GM10847 (cell line): ENCODE results near the gene CARD14.

Experiments
- POLR2A ChIP-seq: IDR thresholded peaks from 2 replicates; pipeline ENCODE4 v1.6.1; 2011; ENCODE audit not compliant: insufficient read length; ENCODE audit errors: extremely low read depth

CARD14 gene

GRCh38 chr17:80220736-80221215, 50.9 kb downstream of the CARD14 start:
- no peak for TF ChIP-seq POLR2A

- no peak for TF ChIP-seq POLR2A
These were observed 51.7 kb downstream of the CARD14 start for GRCh38 chr17:80221351-80222105.

GRCh38 chr17:80222376-80223141, 52.7 kb downstream of the CARD14 start:
- no peak for TF ChIP-seq POLR2A

GRCh38 chr17:80223142-80223815, 53.4 kb downstream of the CARD14 start:
- TF ChIP-seq POLR2A: no peak

DNA sequence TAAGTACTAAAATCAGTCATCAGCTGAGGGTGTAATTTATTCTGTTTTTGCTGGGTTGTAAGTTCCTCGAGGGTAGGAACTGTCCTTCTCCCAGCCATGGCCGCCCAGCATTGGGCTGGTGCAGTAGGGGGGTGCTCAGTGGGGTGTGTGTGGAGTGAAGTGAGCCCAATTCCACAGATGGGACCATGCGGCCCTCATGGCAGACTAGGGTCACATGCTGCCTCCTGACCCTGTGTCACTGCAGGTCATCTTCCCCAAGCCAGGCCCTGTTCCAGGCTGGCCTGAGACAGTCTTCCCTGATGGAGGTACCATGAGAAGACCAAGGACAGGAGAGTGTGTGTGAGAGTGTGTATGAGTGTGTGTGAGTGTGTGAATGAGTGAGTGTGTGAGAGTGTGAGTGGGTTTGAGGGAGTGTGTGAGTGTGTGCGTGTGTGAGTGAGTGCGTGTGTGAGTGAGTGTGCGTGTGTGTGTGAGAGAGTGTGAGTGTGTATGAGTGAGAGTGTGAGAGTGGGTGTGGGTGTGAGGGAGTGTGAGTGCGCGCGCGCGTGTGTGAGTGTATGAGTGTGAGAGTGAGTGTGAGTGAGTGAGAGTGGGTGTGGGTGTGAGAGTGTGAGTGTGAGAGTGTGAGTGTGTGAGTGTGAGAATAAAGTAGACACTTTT, 54.1 kb downstream of the CARD14 start:
- no peak for TF ChIP-seq POLR2A

GRCh38 chr17:80224683-80225082, 54.9 kb downstream of the CARD14 start:
- no peak for TF ChIP-seq POLR2A

DNA sequence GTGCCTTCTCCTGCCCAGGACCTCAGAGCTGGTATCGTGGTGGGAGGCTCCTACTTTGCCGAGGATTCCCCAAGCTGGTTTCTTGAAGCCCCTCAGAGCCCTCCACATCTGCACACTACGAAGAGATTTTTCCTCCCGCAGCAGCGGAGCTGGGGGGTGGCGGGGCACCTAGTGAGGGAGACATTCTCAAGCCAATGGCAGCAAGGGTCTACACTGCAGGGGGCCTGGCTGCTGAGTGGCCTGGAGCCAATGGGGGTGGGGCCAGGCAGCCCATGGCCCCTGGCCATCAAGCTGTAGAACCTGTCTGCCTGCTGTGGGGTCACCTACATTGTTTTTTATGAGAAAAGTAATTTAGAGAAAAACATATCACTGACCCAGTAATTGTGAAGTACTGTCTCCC, 55.4 kb downstream of the CARD14 start:
- no peak for TF ChIP-seq POLR2A

GRCh38 chr17:80227156-80227555, 57.3 kb downstream of the CARD14 start:
- no peak for TF ChIP-seq POLR2A

- TF ChIP-seq POLR2A: no peak
These were observed 57.8 kb downstream of the CARD14 start for GRCh38 chr17:80227666-80228065.

GRCh38 chr17:80228477-80228876, 58.6 kb downstream of the CARD14 start:
- no peak for TF ChIP-seq POLR2A

DNA sequence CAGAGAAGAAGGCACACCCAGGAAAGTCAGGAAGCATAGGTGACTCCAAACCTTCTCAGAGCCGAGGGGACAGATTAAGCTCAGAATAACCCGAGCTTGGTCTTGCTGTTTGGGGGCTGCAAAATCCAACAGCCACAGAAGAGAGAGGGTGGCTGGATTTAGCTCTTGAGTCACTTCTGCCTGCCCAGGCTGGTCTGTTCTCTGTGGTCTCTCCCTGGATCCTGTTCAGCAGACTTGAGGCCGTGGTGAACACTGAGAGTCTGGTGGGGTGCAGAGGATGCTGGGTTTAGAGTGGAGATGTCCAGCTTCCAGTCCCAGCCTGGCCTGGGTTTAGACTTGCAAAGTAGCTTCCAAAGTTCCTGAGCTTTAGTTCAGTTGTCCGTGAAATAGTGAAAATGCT, 59.2 kb downstream of the CARD14 start:
- TF ChIP-seq POLR2A: no peak

DNA sequence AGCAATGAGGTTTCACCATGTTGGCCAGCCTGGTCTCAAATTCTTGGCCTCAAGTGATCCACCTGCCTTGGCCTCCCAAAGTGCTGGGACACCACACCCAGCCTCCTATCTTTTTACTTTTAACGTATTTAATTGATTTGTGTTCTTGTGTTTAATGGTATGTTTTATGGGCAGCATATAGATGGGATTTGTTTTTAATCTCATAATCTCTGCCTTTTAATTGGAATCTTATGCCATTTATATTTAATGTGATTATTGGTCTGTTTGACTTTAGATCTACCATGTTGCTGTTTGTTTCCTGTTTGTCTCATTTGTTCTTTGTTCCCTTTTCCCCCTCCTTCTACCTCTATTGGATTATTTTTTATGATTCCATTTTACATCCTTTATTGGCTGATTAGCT, 62.6 kb downstream of the CARD14 start:
- TF ChIP-seq POLR2A: no peak

DNA sequence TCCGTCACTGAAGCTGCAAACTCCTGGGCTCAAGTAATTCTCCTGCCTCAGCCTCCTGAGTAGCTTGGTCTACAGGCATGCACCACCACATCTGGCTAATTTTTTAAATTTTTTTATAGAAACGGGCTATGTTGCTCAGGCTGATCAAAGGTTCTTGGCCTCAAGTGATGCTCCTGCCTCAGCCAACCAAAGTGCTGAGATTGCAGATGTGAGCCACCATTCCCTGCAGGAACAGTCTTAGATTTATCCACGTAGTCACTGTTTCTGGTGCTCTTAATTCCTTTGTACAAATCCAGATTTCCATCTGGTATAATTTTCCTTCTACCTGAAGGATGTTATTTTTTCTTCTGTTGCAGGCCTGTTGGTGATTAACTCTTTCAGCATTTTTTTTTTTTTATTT, 63.4 kb downstream of the CARD14 start:
- no peak for TF ChIP-seq POLR2A

DNA sequence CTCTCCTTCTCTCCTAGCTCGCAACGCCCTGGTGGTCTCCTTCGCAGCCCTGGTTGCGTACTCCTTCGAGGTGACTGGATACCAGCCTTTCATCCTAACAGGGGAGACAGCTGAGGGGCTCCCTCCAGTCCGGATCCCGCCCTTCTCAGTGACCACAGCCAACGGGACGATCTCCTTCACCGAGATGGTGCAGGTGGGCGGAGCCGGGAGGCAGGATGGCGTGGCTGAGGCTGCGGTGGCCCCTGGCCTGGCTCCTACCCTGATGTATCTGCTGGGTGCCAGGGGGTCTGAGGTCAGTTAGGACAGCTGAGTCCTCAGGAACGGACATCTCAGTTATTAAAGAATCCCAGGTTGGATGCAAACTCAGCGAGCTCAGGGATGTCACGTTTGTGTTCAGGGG, 67.1 kb downstream of the CARD14 start:
- TF ChIP-seq POLR2A: no peak

- no peak for TF ChIP-seq POLR2A
These were observed 67.6 kb downstream of the CARD14 start for GRCh38 chr17:80237386-80237785.

DNA sequence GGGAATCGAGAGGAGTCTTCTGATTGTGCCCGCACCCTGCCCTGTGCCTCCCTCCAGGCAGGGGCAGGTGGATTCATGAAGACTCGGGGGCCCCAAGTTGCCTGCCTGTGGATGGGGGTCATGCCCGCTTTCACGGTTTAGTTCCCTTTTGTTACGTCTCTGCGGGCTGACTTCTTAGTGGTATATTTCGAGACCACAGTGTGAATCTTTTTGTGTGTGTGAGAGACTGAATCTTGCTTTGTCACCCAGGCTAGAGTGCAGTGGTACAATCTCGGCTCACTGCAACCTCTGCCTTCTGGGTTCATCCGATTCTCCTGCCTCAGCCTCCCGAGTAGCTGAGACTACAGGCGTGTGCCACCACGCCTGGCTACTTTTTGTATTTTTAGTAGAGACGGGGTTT, 72.7 kb downstream of the CARD14 start:
- TF ChIP-seq POLR2A: no peak
